Neuronal stem cell (in vitro differentiated cells): ENCODE data around the gene RETSAT.
"Not testable (repeated sequence)": the region's sequence is repeated elsewhere in the genome, so short reads cannot be mapped to it uniquely, and the experiment has no call there.

Source experiments
- DNase-seq: peaks from one replicate; pipeline ENCODE4 v3.0.0-alpha.2; 2013; ENCODE audit warnings: low spot score
- H2AFZ ChIP-seq: one replicate; pipeline ENCODE4 v1.6.1; 2013; ENCODE audit warnings: mild to moderate bottlenecking, low read length, inconsistent platforms
- H2AK5ac ChIP-seq: 2 replicates; pipeline ENCODE4 v1.6.1; 2013; ENCODE audit warnings: low read depth, mild to moderate bottlenecking, inconsistent platforms, low read length, moderate library complexity, mixed read lengths
- H2BK120ac ChIP-seq: 2 replicates; pipeline ENCODE4 v1.6.1; 2013; ENCODE audit warnings: low read depth, mild to moderate bottlenecking, inconsistent platforms, low read length, moderate library complexity, mixed read lengths
- H2BK12ac ChIP-seq: one replicate; pipeline ENCODE4 v1.6.1; 2013; ENCODE audit warnings: low read length, inconsistent platforms
- H2BK15ac ChIP-seq: 2 replicates; pipeline ENCODE4 v1.6.1; 2013; ENCODE audit warnings: mild to moderate bottlenecking, low read length, inconsistent platforms, mixed read lengths
- H2BK5ac ChIP-seq: one replicate; pipeline ENCODE4 v1.6.1; 2013; ENCODE audit warnings: inconsistent platforms, mild to moderate bottlenecking, low read length, moderate library complexity
- H3K14ac ChIP-seq: one replicate; pipeline ENCODE4 v1.6.1; 2013; ENCODE audit warnings: low read length, inconsistent platforms
- H3K18ac ChIP-seq: 2 replicates; pipeline ENCODE4 v1.6.1; 2013; ENCODE audit warnings: low read length, inconsistent platforms
- H3K23ac ChIP-seq: 2 replicates; pipeline ENCODE4 v1.6.1; 2013; ENCODE audit warnings: low read depth, mild to moderate bottlenecking, mixed read lengths, low read length, inconsistent platforms; ENCODE audit not compliant: poor library complexity
- H3K27ac ChIP-seq: replicated peaks from 3 replicates; pipeline ENCODE4 v1.5.1; 2013; ENCODE audit warnings: low read length, inconsistent platforms
- H3K27me3 ChIP-seq, 3 experiments: 2 replicates each; pipeline ENCODE4 v1.6.1; 2013; ENCODE audit warnings: low read length in 3 of 3, mild to moderate bottlenecking in 2 of 3, inconsistent platforms in 1 of 3, low read depth in 1 of 3, mixed read lengths in 1 of 3, moderate library complexity in 1 of 3; ENCODE audit not compliant: control insufficient read depth in 3 of 3, insufficient read depth in 3 of 3
- H3K36me3 ChIP-seq, 2 donors: replicated peaks in 1 of 2; 2 replicates each; pipeline ENCODE4 v1.6.1; 2013; ENCODE audit warnings: low read length in 2 of 2; ENCODE audit not compliant: control insufficient read depth in 2 of 2, insufficient read depth in 2 of 2
- H3K4ac ChIP-seq: 2 replicates; pipeline ENCODE4 v1.6.1; 2013; ENCODE audit warnings: inconsistent platforms, mild to moderate bottlenecking, low read length, moderate library complexity
- H3K4me1 ChIP-seq, 2 donors: 1 replicate in 1 of 2; 2 replicates in 1 of 2; pipeline ENCODE4 v1.6.1; 2013; ENCODE audit warnings: low read length in 2 of 2, low read depth in 1 of 2; ENCODE audit not compliant: control insufficient read depth in 2 of 2, insufficient read depth in 1 of 2
- H3K4me2 ChIP-seq: one replicate; pipeline ENCODE4 v1.6.1; 2013; ENCODE audit warnings: mild to moderate bottlenecking, low read length, inconsistent platforms; ENCODE audit not compliant: insufficient read depth, poor library complexity, severe bottlenecking
- H3K4me3 ChIP-seq, 2 donors: 2 replicates each; pipeline ENCODE4 v1.5.1; 2013; ENCODE audit warnings: low read length in 2 of 2, mild to moderate bottlenecking in 2 of 2, inconsistent platforms in 1 of 2, moderate library complexity in 1 of 2
- H3K79me1 ChIP-seq: one replicate; pipeline ENCODE4 v1.6.1; 2013; ENCODE audit warnings: low read depth, mild to moderate bottlenecking, inconsistent platforms, low read length, moderate library complexity
- H3K9ac ChIP-seq: one replicate; pipeline ENCODE4 v1.6.1; 2013; ENCODE audit warnings: mild to moderate bottlenecking, low read depth, low read length, inconsistent platforms; ENCODE audit not compliant: poor library complexity
- H3K9me3 ChIP-seq, 2 donors: replicated peaks in 1 of 2; 2 replicates each; pipeline versions ENCODE3 to v1.6.1; 2013; ENCODE audit warnings: low read length in 2 of 2, mild to moderate bottlenecking in 2 of 2, inconsistent platforms in 1 of 2, low read depth in 1 of 2, mixed read lengths in 1 of 2, moderate library complexity in 1 of 2; ENCODE audit not compliant: control insufficient read depth in 2 of 2, insufficient read depth in 1 of 2
- H4K8ac ChIP-seq: one replicate; pipeline ENCODE4 v1.6.1; 2013; ENCODE audit warnings: low read depth, mild to moderate bottlenecking, inconsistent platforms, low read length, moderate library complexity
- H4K91ac ChIP-seq: one replicate; pipeline ENCODE4 v1.6.1; 2013; ENCODE audit warnings: low read length, low read depth, mild to moderate bottlenecking, inconsistent platforms; ENCODE audit not compliant: poor library complexity
- WGBS, 2 donors: extraction: QIAGEN DNeasy Blood & Tissue Kit; methylation state at CpG; one replicate each; pipeline ENCODE4 v1.1.7; 2013; ENCODE audit warnings: missing lambda C conversion rate in 2 of 2, mixed read lengths in 1 of 2; ENCODE audit not compliant: insufficient read length in 2 of 2, insufficient replicate concordance in 1 of 2; ENCODE audit errors: extremely low coverage in 2 of 2; 5-methylcytosine and 5-hydroxymethylcytosine counted together

Gene RETSAT

DNA sequence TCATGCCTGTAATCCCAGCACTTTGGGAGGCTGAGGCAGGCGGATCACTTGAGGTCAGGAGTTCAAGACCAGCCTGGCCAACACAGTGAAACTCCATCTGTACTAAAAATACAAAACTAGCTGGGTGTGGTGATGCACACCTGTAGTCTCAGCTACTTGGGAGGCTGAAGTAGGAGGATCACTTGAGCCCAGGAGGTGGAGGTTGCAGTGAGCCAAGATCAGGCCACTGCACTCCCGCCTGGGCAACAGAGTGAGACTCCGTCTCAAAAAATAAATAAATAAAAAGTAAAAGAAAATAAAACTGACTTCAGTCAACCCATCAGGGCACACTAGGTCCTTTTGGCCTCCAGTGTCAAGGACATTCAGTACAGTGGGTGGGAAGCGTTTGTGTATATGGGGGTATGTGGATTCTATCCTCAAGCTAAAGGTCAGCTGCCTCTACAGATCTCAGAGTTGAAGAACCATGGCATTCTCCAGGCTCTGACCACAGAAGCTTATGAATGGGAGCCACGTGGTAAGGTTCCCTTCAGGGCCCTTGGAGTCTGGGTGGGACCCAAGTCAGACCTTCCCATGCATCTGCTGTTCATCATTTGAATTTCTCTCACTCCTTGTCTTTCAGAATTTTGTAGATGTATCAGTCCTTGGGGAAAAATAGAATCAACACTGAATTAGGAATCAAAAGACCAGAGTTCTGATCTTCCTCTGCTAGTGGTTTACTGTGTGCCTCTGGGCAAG, 8.5 kb upstream of the RETSAT start:
- DNase-seq, H3K4ac ChIP-seq: not testable (repeated sequence)

DNA sequence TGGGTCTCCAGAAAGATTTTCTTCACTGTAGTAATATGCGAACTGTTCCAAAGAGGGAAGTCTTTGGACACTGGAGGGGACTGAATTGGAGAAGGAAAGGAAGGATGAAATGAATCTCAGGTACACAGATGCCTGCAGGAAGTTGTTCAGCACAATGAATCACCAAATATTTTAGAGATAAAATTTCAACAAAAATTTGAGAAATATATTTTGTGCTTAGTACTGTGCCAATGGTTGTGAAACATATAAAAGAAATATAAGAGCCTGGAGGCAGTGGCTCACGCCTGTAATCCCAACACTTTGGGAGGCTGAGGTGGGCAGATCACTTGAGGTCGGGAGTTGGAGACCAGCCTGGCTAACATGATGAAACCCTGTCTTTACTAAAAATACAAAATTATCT, 3.4 kb upstream of the RETSAT start:
- peaks cover 4 to 7% of the 10 kb centered on the region in 2 donors for H3K4me1 ChIP-seq

More for the DNA sequence above, 8.5 kb upstream of the RETSAT start:
- H3K18ac ChIP-seq, H3K27ac ChIP-seq, H2AK5ac ChIP-seq, H3K4me2 ChIP-seq, H3K4me3 ChIP-seq, H3K14ac ChIP-seq, H4K8ac ChIP-seq, H2BK120ac ChIP-seq, H3K4me1 ChIP-seq, H2BK12ac ChIP-seq, H2BK5ac ChIP-seq, H3K23ac ChIP-seq, H4K91ac ChIP-seq, H3K79me1 ChIP-seq, H3K9ac ChIP-seq, H2AFZ ChIP-seq, H3K9me3 ChIP-seq, H2BK15ac ChIP-seq, H3K27me3 ChIP-seq: not testable (repeated sequence)
- peaks cover 8 to 28% of the 10 kb centered on the region in 2 donors for H3K36me3 ChIP-seq
- no CpG with 5 or more reads among the region's 5 CpGs for WGBS, 2 donors

DNA sequence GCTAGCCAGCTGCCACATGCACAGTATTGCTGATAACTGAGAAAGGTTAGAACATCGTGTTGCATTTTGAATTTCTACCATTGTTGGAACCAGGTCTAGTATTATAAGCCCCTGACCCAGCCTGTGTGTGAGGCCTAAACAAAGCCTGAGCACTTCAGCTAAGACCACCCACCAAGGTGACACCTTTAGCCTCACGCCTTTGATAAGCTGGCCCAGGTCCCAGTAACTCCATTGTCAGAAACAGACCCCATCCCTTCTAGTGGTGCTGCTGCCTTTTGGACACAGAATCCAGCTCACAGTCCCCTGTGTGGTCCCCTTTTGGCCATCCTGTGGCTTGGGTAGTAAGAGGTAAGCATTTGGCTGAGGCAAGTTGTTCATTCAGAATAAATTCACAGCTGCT, 1.9 kb upstream of the RETSAT start:
- Histone ChIP-seq H2AK5ac (no peak overlapping the region), H4K8ac (no peak overlapping the region), H3K36me3 (peaks cover 7 to 43% of the 10 kb centered on the region in 2 donors), H3K9ac (no peak overlapping the region), H3K4me2 (no peak overlapping the region), H2BK12ac (no peak overlapping the region), H3K4ac (no peak overlapping the region), H2BK5ac (no peak overlapping the region), H2BK15ac (no peak overlapping the region), H3K23ac (no peak overlapping the region), H2BK120ac (no peak overlapping the region), H3K4me1 (peaks cover 4 to 7% of the 10 kb centered on the region in 2 donors), H3K27me3 (no peaks in the 10 kb centered on the region), H3K14ac (no peak overlapping the region), H2AFZ (no peak overlapping the region), H3K18ac (no peak overlapping the region), H3K9me3 (no peaks in the 10 kb centered on the region), H3K4me3 (peak overlapping the region in 1 of 2 donors; percentile 93), H3K27ac (no peak overlapping the region), H4K91ac (no peak overlapping the region), H3K79me1 (no peaks in the 10 kb centered on the region)
- no peak for DNase-seq
- WGBS, 2 donors: no CpG with 5 or more reads among the region's 2 CpGs

More for the DNA sequence above, 3.4 kb upstream of the RETSAT start:
- Histone ChIP-seq H3K27ac (no peak overlapping the region), H3K79me1 (peaks cover 2% of the 10 kb centered on the region), H3K4ac (no peak overlapping the region), H4K8ac (no peak overlapping the region), H2BK120ac (no peak overlapping the region), H3K9me3 (no peaks in the 10 kb centered on the region), H3K9ac (no peak overlapping the region), H3K14ac (no peak overlapping the region), H3K27me3 (no peaks in the 10 kb centered on the region), H2BK5ac (no peak overlapping the region), H3K18ac (no peak overlapping the region), H2AFZ (no peak overlapping the region), H4K91ac (no peak overlapping the region), H3K36me3 (peaks cover 10 to 42% of the 10 kb centered on the region in 2 donors), H3K4me2 (no peak overlapping the region), H3K23ac (no peak overlapping the region), H2AK5ac (no peak overlapping the region), H3K4me3 (no peak overlapping the region), H2BK12ac (no peak overlapping the region), H2BK15ac (no peak overlapping the region)
- no peak for DNase-seq
- WGBS, 2 donors: no CpG with 5 or more reads among the region's 3 CpGs

DNA sequence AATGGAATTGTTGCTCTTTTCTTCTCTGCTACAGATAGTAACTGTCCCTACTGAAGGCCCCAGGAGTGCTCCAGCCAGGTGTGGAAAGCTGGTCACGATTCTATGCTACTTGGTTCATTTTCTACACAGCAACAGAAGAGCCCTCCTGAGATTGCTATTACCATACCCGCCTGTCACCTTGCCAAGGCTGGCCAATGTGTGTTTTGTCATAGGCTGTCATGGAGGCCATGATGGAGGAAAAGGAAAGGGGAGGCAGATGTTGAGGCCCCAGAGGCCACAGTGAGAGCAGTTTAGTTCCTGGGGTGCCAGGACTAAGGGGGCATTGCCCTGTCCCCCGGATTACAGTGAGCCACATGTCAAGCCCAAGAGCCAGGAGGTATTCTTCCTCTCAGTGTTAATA, 1.2 kb upstream of the RETSAT start:
- Histone ChIP-seq H2BK5ac (no peak overlapping the region), H3K4me2 (no peak overlapping the region), H2AK5ac (no peak overlapping the region), H3K23ac (no peak overlapping the region), H2AFZ (no peak overlapping the region), H3K4me1 (peaks cover 4 to 7% of the 10 kb centered on the region in 2 donors), H4K91ac (no peak overlapping the region), H3K27me3 (no peaks in the 10 kb centered on the region), H3K4ac (no peak overlapping the region), H3K14ac (no peak overlapping the region), H2BK120ac (no peak overlapping the region), H3K18ac (no peak overlapping the region), H2BK15ac (no peak overlapping the region), H3K4me3 (peak overlapping the region in 1 of 2 donors; percentile 93), H3K9ac (no peak overlapping the region), H3K36me3 (peaks cover 11 to 48% of the 10 kb centered on the region in 2 donors), H2BK12ac (no peak overlapping the region), H3K9me3 (no peaks in the 10 kb centered on the region), H3K79me1 (no peaks in the 10 kb centered on the region), H4K8ac (no peak overlapping the region), H3K27ac (no peak overlapping the region)
- DNase-seq: no peak
- no CpG with 5 or more reads among the region's 3 CpGs for WGBS, 2 donors
